ENCODE data around the gene SLC2A11. TPM values are rescaled to one million over a fixed set of nuclear protein-coding genes. Genes with fewer than 3 reads are reported as not detected.

The SLC2A11 gene, protein sequence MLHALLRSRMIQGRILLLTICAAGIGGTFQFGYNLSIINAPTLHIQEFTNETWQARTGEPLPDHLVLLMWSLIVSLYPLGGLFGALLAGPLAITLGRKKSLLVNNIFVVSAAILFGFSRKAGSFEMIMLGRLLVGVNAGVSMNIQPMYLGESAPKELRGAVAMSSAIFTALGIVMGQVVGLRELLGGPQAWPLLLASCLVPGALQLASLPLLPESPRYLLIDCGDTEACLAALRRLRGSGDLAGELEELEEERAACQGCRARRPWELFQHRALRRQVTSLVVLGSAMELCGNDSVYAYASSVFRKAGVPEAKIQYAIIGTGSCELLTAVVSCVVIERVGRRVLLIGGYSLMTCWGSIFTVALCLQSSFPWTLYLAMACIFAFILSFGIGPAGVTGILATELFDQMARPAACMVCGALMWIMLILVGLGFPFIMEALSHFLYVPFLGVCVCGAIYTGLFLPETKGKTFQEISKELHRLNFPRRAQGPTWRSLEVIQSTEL
- total RNA-seq (10 to 100 TPM in 1 of 2 experiments, 1 to 10 TPM in 1; 9.9 to 11.5 TPM), total RNA-seq (0.36 to 24.8 (median 8.7) reads per million in 172 experiments)
- 12.3 TPM for polyA plus RNA-seq (2013, experiment 1 of 2)
- polyA plus RNA-seq (2013, experiment 2 of 2) = 15.6 TPM

- TF ChIP-seq CTCF (IDR thresholded peaks at IDR 0.05) = no peak
- Histone ChIP-seq H3K27ac (ENCODE audit: low read depth in 1 of 2, low read length in 2 of 2) (peak within 1 kb of the TSS; percentile 56 to 61), H3K27me3 (ENCODE audit: control insufficient read depth in 1 of 2, insufficient read depth in 2 of 2, low read length in 2 of 2) (no peaks in the 10 kb centered on the region), H3K4me3 (ENCODE audit: low read length) (peak within 1 kb of the TSS; percentile 87), H3K4me1 (ENCODE audit: insufficient read depth, low read length) (peaks cover 25% of the 10 kb centered on the region), H3K36me3 (ENCODE audit: insufficient read depth, low read length) (no peaks in the 10 kb centered on the region), H3K9me3 (ENCODE audit: control insufficient read depth in 1 of 2, insufficient read depth in 1 of 2, low read length in 2 of 2) (no peaks in the 10 kb centered on the region)
- Mint-ChIP-seq H3K36me3 (ENCODE audit: low read depth) (peaks cover 8% of the 10 kb centered on the region), H3K9me3 (no peaks in the 10 kb centered on the region), H3K4me1 (ENCODE audit: low read depth) (peaks cover 20% of the 10 kb centered on the region), H3K27ac (peak within 1 kb of the TSS; percentile 82), H3K4me3 (peak within 1 kb of the TSS; percentile 97), H3K27me3 (no peaks in the 10 kb centered on the region)
- intact Hi-C loops (cut with DNase I, micrococcal nuclease) = loop anchor here in 1 of 2 experiments (5.0 kb wide), 2 partner anchors 34 to 71 kb away; partner anchors contain the start of genes MIF and SMARCB1
- CTCF ChIA-PET = interaction anchor here (0.8 to 2.9 kb wide), 7 partner anchors 9 to 153 kb away, joined by 3 to 33 read pairs (median 3); partner anchors contain the start of genes CABIN1 and MIF
- POLR2A ChIA-PET = interaction anchor here (0.6 to 2.8 kb wide), 26 partner anchors 8 to 697 kb away, joined by 3 to 44 read pairs (median 4); partner anchors contain the start of genes CABIN1, CHCHD10, DERL3 and GUCD1
- ATAC-seq (ENCODE audit: poor library complexity) = peak; percentile 93
- DNase-seq = peak; percentile 85 to 99 (median 92)
These were observed at the start of gene SLC2A11 for GRCh38 chr22:23857606-23858483. Gene SLC2A11, plus strand, starts transcription at chr22:23857875. Its CDS starts 125 bp downstream, at chr22:23858000.

DNA sequence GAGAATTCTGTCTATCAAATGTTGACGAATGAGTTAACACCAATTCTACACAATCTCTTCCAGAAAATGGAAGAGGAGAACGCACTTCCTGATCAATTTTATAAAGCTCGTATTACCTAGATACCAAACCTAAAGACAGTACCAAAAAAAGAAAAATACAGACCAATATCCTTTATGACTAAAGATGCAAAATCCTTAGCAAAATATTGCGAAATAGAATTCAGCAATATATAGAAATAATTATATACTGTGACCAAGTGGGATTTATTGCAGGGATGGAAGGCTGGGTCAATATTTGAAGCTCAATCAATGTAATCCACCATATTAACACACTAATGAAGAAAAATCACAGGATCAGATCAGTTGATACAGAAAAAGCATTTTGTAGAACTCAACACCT lies 45.3 kb upstream of the SLC2A11 start:
- no peaks in the 10 kb centered on the region for H3K4me1 ChIP-seq (ENCODE audit: insufficient read depth, low read length)
- H3K27me3 ChIP-seq (ENCODE audit: control insufficient read depth in 1 of 2, insufficient read depth in 2 of 2, low read length in 2 of 2) = no peaks in the 10 kb centered on the region
- intact Hi-C loops (cut with DNase I, micrococcal nuclease) = no loop called here
- CTCF ChIA-PET = no interaction called here
- no peak overlapping the region for H3K27ac ChIP-seq (ENCODE audit: low read depth in 1 of 2, low read length in 2 of 2)
- ATAC-seq (ENCODE audit: poor library complexity) (no peak), DNase-seq (no peak)
- no peaks in the 10 kb centered on the region for H3K9me3 ChIP-seq (ENCODE audit: control insufficient read depth in 1 of 2, insufficient read depth in 1 of 2, low read length in 2 of 2)
- POLR2A ChIA-PET = interaction anchor here (0.6 kb wide), 1 partner anchor 9 kb away, joined by 3 read pairs; no protein-coding TSS in a partner anchor
- no peak overlapping the region for H3K27ac Mint-ChIP-seq
- peaks cover 50% of the 10 kb centered on the region for H3K36me3 Mint-ChIP-seq (ENCODE audit: low read depth)
- H3K4me3 Mint-ChIP-seq = no peak overlapping the region
- H3K9me3 Mint-ChIP-seq = no peaks in the 10 kb centered on the region
- TF ChIP-seq CTCF (IDR thresholded peaks at IDR 0.05) = no peak
- H3K27me3 Mint-ChIP-seq = no peaks in the 10 kb centered on the region
- peaks cover 27% of the 10 kb centered on the region for H3K36me3 ChIP-seq (ENCODE audit: insufficient read depth, low read length)
- no peaks in the 10 kb centered on the region for H3K4me1 Mint-ChIP-seq (ENCODE audit: low read depth)
- no peak overlapping the region for H3K4me3 ChIP-seq (ENCODE audit: low read length)

GRCh38 chr22:23815541-23816155 lies 42.0 kb upstream of the SLC2A11 start:
- peaks cover 73% of the 10 kb centered on the region for H3K36me3 Mint-ChIP-seq (ENCODE audit: low read depth)
- H3K36me3 ChIP-seq (ENCODE audit: insufficient read depth, low read length) = peaks cover 51% of the 10 kb centered on the region
- no peak for ATAC-seq (ENCODE audit: poor library complexity)
- peaks cover 1% of the 10 kb centered on the region for H3K4me1 ChIP-seq (ENCODE audit: insufficient read depth, low read length)
- H3K4me1 Mint-ChIP-seq (ENCODE audit: low read depth) = no peaks in the 10 kb centered on the region
- no peaks in the 10 kb centered on the region for H3K9me3 ChIP-seq (ENCODE audit: control insufficient read depth in 1 of 2, insufficient read depth in 1 of 2, low read length in 2 of 2)
- no peaks in the 10 kb centered on the region for H3K27me3 ChIP-seq (ENCODE audit: control insufficient read depth in 1 of 2, insufficient read depth in 2 of 2, low read length in 2 of 2)
- intact Hi-C loops (cut with DNase I, micrococcal nuclease) = no loop called here
- no peak for TF ChIP-seq CTCF (IDR thresholded peaks at IDR 0.05)
- POLR2A ChIA-PET = no interaction called here
- H3K27me3 Mint-ChIP-seq = no peaks in the 10 kb centered on the region
- no peak overlapping the region for H3K4me3 Mint-ChIP-seq
- CTCF ChIA-PET = no interaction called here
- no peak overlapping the region for H3K4me3 ChIP-seq (ENCODE audit: low read length)
- DNase-seq = no peak
- H3K9me3 Mint-ChIP-seq = no peaks in the 10 kb centered on the region
- no peak overlapping the region for H3K27ac ChIP-seq (ENCODE audit: low read depth in 1 of 2, low read length in 2 of 2)
- no peak overlapping the region for H3K27ac Mint-ChIP-seq

Measured in CD4-positive, alpha-beta T cell (primary cell).